ENCODE measurements around the gene ALDH1A3. TPM values are rescaled to one million over a fixed set of nuclear protein-coding genes. Genes with fewer than 3 reads are reported as not detected.

Gene ALDH1A3
- total and polyA plus RNA-seq, 4 donors = 0.79 to 8.4 (median 1.4) TPM

DNA sequence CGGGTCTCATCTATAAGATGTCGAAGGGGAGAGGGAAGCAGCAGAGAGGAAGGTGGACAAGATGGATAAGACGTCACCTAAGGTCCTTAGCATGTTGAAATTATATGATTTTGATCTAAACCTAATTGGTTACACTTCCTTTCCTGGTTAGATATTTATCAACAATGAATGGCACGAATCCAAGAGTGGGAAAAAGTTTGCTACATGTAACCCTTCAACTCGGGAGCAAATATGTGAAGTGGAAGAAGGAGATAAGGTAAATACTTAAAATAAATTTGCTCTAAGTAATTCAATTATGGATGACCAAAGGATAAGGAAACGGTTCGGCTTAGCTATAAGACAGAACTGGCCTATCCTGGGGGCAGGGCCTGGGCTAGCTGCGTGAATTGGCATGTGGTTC is 5.5 kb downstream of the ALDH1A3 start:
- peaks cover 0 to 15% (median 7%) of the 10 kb centered on the region in 4 donors for H3K27me3 ChIP-seq (ENCODE audit: control insufficient read depth in 4 of 4, insufficient read depth in 4 of 4, low read length in 3 of 4)
- WGBS = 44% methylated on average over 8 of the region's 8 CpGs
- H3K4me1 ChIP-seq (ENCODE audit: control insufficient read depth in 4 of 4, insufficient read depth in 4 of 4, low read length in 3 of 4) = peaks cover 0 to 3% (median 2%) of the 10 kb centered on the region in 4 donors
- H3K9ac ChIP-seq (ENCODE audit: low read depth in 1 of 2, low read length in 2 of 2) = no peak overlapping the region
- no peak overlapping the region for H3K4me3 ChIP-seq (ENCODE audit: low read depth in 1 of 3, low read length in 3 of 3)
- H3K9me3 ChIP-seq (ENCODE audit: control insufficient read depth in 4 of 4, low read length in 3 of 4) = no peaks in the 10 kb centered on the region
- H3K27ac ChIP-seq (ENCODE audit: low read depth in 1 of 2, low read length in 2 of 2) = no peak overlapping the region
- TF ChIP-seq TAF1 (conservative IDR thresholded peaks at IDR 0.05) (no peak), YY1 (IDR thresholded peaks at IDR 0.05) (no peak), RAD21 (IDR thresholded peaks at IDR 0.05) (no peak), FOXA2 (IDR thresholded peaks at IDR 0.05) (no peak), FOXA1 (IDR thresholded peaks at IDR 0.05) (no peak), REST (IDR thresholded peaks at IDR 0.05) (no peak), EGR1 (IDR thresholded peaks at IDR 0.05; ENCODE audit: low read depth in 2 of 2) (no peak), HNF4A (conservative IDR thresholded peaks at IDR 0.05) (no peak), GABPA (IDR thresholded peaks at IDR 0.05 in 1 of 2, conservative IDR thresholded peaks at IDR 0.05 in 1 of 2) (no peak), HNF4G (IDR thresholded peaks at IDR 0.05) (no peak), RXRA (IDR thresholded peaks at IDR 0.05) (no peak), NR2F2 (IDR thresholded peaks at IDR 0.05) (no peak)
- TF ChIP-seq, protein P1, sequence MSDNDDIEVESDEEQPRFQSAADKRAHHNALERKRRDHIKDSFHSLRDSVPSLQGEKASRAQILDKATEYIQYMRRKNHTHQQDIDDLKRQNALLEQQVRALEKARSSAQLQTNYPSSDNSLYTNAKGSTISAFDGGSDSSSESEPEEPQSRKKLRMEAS (IDR thresholded peaks at IDR 0.05) = no peak
- TF ChIP-seq, protein P2, sequence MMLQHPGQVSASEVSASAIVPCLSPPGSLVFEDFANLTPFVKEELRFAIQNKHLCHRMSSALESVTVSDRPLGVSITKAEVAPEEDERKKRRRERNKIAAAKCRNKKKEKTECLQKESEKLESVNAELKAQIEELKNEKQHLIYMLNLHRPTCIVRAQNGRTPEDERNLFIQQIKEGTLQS (IDR thresholded peaks at IDR 0.05) = no peak
- no peak for DNase-seq (ENCODE audit: low spot score)
- H3K36me3 ChIP-seq (ENCODE audit: control insufficient read depth in 4 of 4, insufficient read depth in 3 of 4, low read depth in 1 of 4, low read length in 3 of 4) = no peaks in the 10 kb centered on the region

- 73% methylated on average over 7 of the region's 7 CpGs for WGBS
- Histone ChIP-seq H3K4me3 (ENCODE audit: low read depth in 1 of 3, low read length in 3 of 3) (no peak overlapping the region), H3K4me1 (ENCODE audit: control insufficient read depth in 4 of 4, insufficient read depth in 4 of 4, low read length in 3 of 4) (no peaks in the 10 kb centered on the region), H3K27me3 (ENCODE audit: control insufficient read depth in 4 of 4, insufficient read depth in 4 of 4, low read length in 3 of 4) (peaks cover 0 to 15% (median 7%) of the 10 kb centered on the region in 4 donors), H3K9me3 (ENCODE audit: control insufficient read depth in 4 of 4, low read length in 3 of 4) (no peaks in the 10 kb centered on the region), H3K36me3 (ENCODE audit: control insufficient read depth in 4 of 4, insufficient read depth in 3 of 4, low read depth in 1 of 4, low read length in 3 of 4) (no peaks in the 10 kb centered on the region), H3K9ac (ENCODE audit: low read depth in 1 of 2, low read length in 2 of 2) (no peak overlapping the region), H3K27ac (ENCODE audit: low read depth in 1 of 2, low read length in 2 of 2) (no peak overlapping the region)
- no peak for TF ChIP-seq YY1 (IDR thresholded peaks at IDR 0.05)
- TF ChIP-seq ZBTB33 (IDR thresholded peaks at IDR 0.05) = no peak
- TF ChIP-seq, protein P1 (IDR thresholded peaks at IDR 0.05) = no peak
- no peak for TF ChIP-seq EGR1 (IDR thresholded peaks at IDR 0.05; ENCODE audit: low read depth in 2 of 2)
- TF ChIP-seq JUND (IDR thresholded peaks at IDR 0.05) = no peak
- TF ChIP-seq FOXA2 (IDR thresholded peaks at IDR 0.05) = no peak
- TF ChIP-seq RXRA (IDR thresholded peaks at IDR 0.05) = no peak
- TF ChIP-seq NR2F2 (IDR thresholded peaks at IDR 0.05) = no peak
- no peak for TF ChIP-seq REST (IDR thresholded peaks at IDR 0.05)
- no peak for TF ChIP-seq HNF4A (conservative IDR thresholded peaks at IDR 0.05)
- TF ChIP-seq SP1 (IDR thresholded peaks at IDR 0.05) = no peak
- no peak for TF ChIP-seq RAD21 (IDR thresholded peaks at IDR 0.05)
- TF ChIP-seq HNF4G (IDR thresholded peaks at IDR 0.05) = no peak
- TF ChIP-seq, protein P2 (IDR thresholded peaks at IDR 0.05) = no peak
- DNase-seq (ENCODE audit: low spot score) = no peak
These were observed 6.2 kb downstream of the ALDH1A3 start for GRCh38 chr15:100885811-100886210.
